H1 (cell line): ENCODE data around the gene PTS. TPM values are rescaled to one million over a fixed set of nuclear protein-coding genes. Genes with fewer than 3 reads are reported as not detected.

Experiments
- CTCF ChIA-PET: fragments of 300-600 bp; sonication (Branson Sonifier 250); formaldehyde crosslinking; loops from one replicate; lab custom pipeline; 2021; ENCODE audit not compliant: partially characterized antibody; lab: Charles Lee
- POLR2A ChIA-PET: fragments of 300-600 bp; sonication (Branson Sonifier 250); formaldehyde crosslinking; loops from one replicate; lab custom pipeline; 2021; ENCODE audit warnings: inconsistent platforms; ENCODE audit not compliant: partially characterized antibody; lab: Charles Lee
- DNase-seq, 2 experiments: peaks; one replicate each; pipeline versions ENCODE4 v3.0.0 to v3.0.0-alpha.2; 2010 to 2022; ENCODE audit warnings: low spot score in 2 of 2, low read depth in 1 of 2, mixed read lengths in 1 of 2
- FAIRE-seq: peaks from 2 replicates; lab custom pipeline; 2011; peaks lifted over from hg19 to GRCh38; lab: Jason Lieb, UNC
- H2AFZ ChIP-seq: 2 replicates; pipeline ENCODE4 v1.8.1; 2012; ENCODE audit warnings: low read length, inconsistent platforms
- H2AK5ac ChIP-seq: 2 replicates; pipeline ENCODE4 v1.6.1; 2013; ENCODE audit warnings: low read depth, low read length
- H2BK120ac ChIP-seq: replicated peaks from 2 replicates; pipeline ENCODE3; 2013; ENCODE audit warnings: low read depth, low read length, inconsistent platforms
- H2BK12ac ChIP-seq: 2 replicates; pipeline ENCODE4 v1.6.1; 2013; ENCODE audit warnings: low read depth, low read length
- H2BK15ac ChIP-seq: 2 replicates; pipeline ENCODE4 v1.6.1; 2013; ENCODE audit warnings: low read length
- H2BK20ac ChIP-seq: 2 replicates; pipeline ENCODE4 v1.6.1; 2013; ENCODE audit warnings: low read length
- H2BK5ac ChIP-seq: 2 replicates; pipeline ENCODE4 v1.6.1; 2013; ENCODE audit warnings: low read depth, low read length
- H3K14ac ChIP-seq: 2 replicates; pipeline ENCODE4 v1.6.1; 2013; ENCODE audit warnings: inconsistent platforms; ENCODE audit not compliant: insufficient read length
- H3K18ac ChIP-seq: 2 replicates; pipeline ENCODE4 v1.6.1; 2013; ENCODE audit warnings: low read length; ENCODE audit errors: extremely low read depth
- H3K23ac ChIP-seq: 2 replicates; pipeline ENCODE4 v1.6.1; 2013; ENCODE audit warnings: inconsistent platforms; ENCODE audit not compliant: insufficient read length
- H3K23me2 ChIP-seq: 2 replicates; pipeline ENCODE4 v1.6.1; 2013; ENCODE audit warnings: low read depth, low read length
- H3K27ac ChIP-seq: 2 replicates; pipeline ENCODE4 v1.6.1; 2011; ENCODE audit warnings: low read depth, low read length, inconsistent platforms
- H3K27me3 ChIP-seq, 4 experiments: replicated peaks in 1 of 4; 1 replicate in 1 of 4; 2 replicates in 3 of 4; pipeline versions ENCODE4 v1.6.1 to v1.8.1; 2011 to 2013; ENCODE audit warnings: low read length in 3 of 4, mild to moderate bottlenecking in 3 of 4, inconsistent platforms in 2 of 4, mixed read lengths in 2 of 4, moderate library complexity in 1 of 4; ENCODE audit not compliant: control insufficient read depth in 3 of 4, insufficient read depth in 3 of 4; ENCODE audit errors: extremely low read depth in 1 of 4
- H3K36me3 ChIP-seq, 4 experiments: 2 replicates each; pipeline versions ENCODE4 v1.6.1 to v1.8.1; 2011 to 2013; ENCODE audit warnings: mild to moderate bottlenecking in 4 of 4, low read length in 3 of 4, moderate library complexity in 2 of 4, control low read depth in 1 of 4, inconsistent platforms in 1 of 4; ENCODE audit not compliant: insufficient read depth in 4 of 4, control insufficient read depth in 2 of 4
- H3K4ac ChIP-seq: replicated peaks from 2 replicates; pipeline ENCODE3; 2013; ENCODE audit warnings: low read length, low read depth, mixed read lengths, inconsistent platforms; ENCODE audit not compliant: insufficient read length
- H3K4me1 ChIP-seq, 4 experiments: replicated peaks in 1 of 4; 1 replicate in 1 of 4; 2 replicates in 3 of 4; pipeline versions ENCODE4 v1.6.1 to v1.8.1; 2011 to 2013; ENCODE audit warnings: low read length in 3 of 4, inconsistent platforms in 2 of 4, mixed read lengths in 1 of 4; ENCODE audit not compliant: insufficient read depth in 4 of 4, control insufficient read depth in 3 of 4
- H3K4me2 ChIP-seq, 2 experiments: 2 replicates each; pipeline versions ENCODE4 v1.6.1 to v1.8.1; 2011 to 2013; ENCODE audit warnings: low read depth in 2 of 2, low read length in 2 of 2, control low read depth in 1 of 2, inconsistent platforms in 1 of 2, mild to moderate bottlenecking in 1 of 2; ENCODE audit not compliant: insufficient read depth in 1 of 2
- H3K4me3 ChIP-seq, 4 experiments: fragments of 200-600, 300-600 bp in 1 of 4; sonication (generic), shearing (Covaris generic), sonication (Bioruptor Twin) in 1 of 4; 2 replicates each; pipeline versions ENCODE4 v1.5.1 to v1.8.1; 2011 to 2016; ENCODE audit warnings: low read length in 4 of 4, low read depth in 3 of 4, control low read depth in 2 of 4, inconsistent platforms in 2 of 4, mild to moderate bottlenecking in 2 of 4, mixed read lengths in 1 of 4, moderate library complexity in 1 of 4; ENCODE audit not compliant: insufficient read depth in 2 of 4; ENCODE audit errors: extremely low read depth in 1 of 4
- H3K56ac ChIP-seq: replicated peaks from 2 replicates; pipeline ENCODE3; 2013; ENCODE audit warnings: low read depth, mild to moderate bottlenecking, mixed read lengths, low read length, inconsistent platforms; ENCODE audit not compliant: insufficient read length
- H3K79me1 ChIP-seq: 2 replicates; pipeline ENCODE4 v1.6.1; 2013; ENCODE audit warnings: low read depth, low read length, control low read depth
- H3K79me2 ChIP-seq, 2 experiments: 2 replicates each; pipeline versions ENCODE4 v1.6.1 to v1.8.1; 2012 to 2013; ENCODE audit warnings: low read length in 2 of 2, mild to moderate bottlenecking in 2 of 2, inconsistent platforms in 1 of 2; ENCODE audit not compliant: insufficient read depth in 2 of 2, control insufficient read depth in 1 of 2
- H3K9ac ChIP-seq, 4 experiments: replicated peaks in 1 of 4; 1 replicate in 1 of 4; 2 replicates in 3 of 4; pipeline versions ENCODE4 v1.6.1 to v1.8.1; 2011 to 2013; ENCODE audit warnings: low read depth in 3 of 4, low read length in 3 of 4, control low read depth in 2 of 4, mild to moderate bottlenecking in 2 of 4, moderate library complexity in 2 of 4, inconsistent platforms in 1 of 4; ENCODE audit errors: extremely low read depth in 1 of 4
- H3K9me3 ChIP-seq, 2 experiments: 2 replicates each; pipeline versions ENCODE4 v1.6.1 to v1.8.1; 2012 to 2013; ENCODE audit warnings: mild to moderate bottlenecking in 2 of 2, moderate library complexity in 2 of 2, control low read depth in 1 of 2, inconsistent platforms in 1 of 2, low read depth in 1 of 2, low read length in 1 of 2, mixed read lengths in 1 of 2; ENCODE audit not compliant: insufficient read depth in 2 of 2
- H4K20me1 ChIP-seq, 2 experiments: replicated peaks in 1 of 2; 2 replicates each; pipeline versions ENCODE3 to v1.8.1; 2011 to 2013; ENCODE audit warnings: inconsistent platforms in 2 of 2, low read length in 2 of 2, mild to moderate bottlenecking in 1 of 2; ENCODE audit not compliant: insufficient read depth in 2 of 2, control insufficient read depth in 1 of 2
- H4K5ac ChIP-seq: 2 replicates; pipeline ENCODE4 v1.6.1; 2013; ENCODE audit warnings: low read length, low read depth, mixed read lengths, inconsistent platforms; ENCODE audit not compliant: insufficient read length
- H4K8ac ChIP-seq: 2 replicates; pipeline ENCODE4 v1.8.0; 2013; ENCODE audit warnings: mild to moderate bottlenecking, moderate library complexity, low read length, inconsistent platforms; ENCODE audit not compliant: insufficient read depth; ENCODE audit errors: extremely low read depth
- H4K91ac ChIP-seq: replicated peaks from 2 replicates; pipeline ENCODE3; 2013; ENCODE audit warnings: low read length, mixed read lengths, inconsistent platforms; ENCODE audit not compliant: insufficient read length
- BRCA1 ChIP-seq: IDR thresholded peaks from 2 replicates; pipeline ENCODE4 v1.6.1; 2012; ENCODE audit warnings: low read depth, low read length, improper control_type of control experiment
- CBX5 ChIP-seq: fragments of 300-800, 300-1000 bp; sonication (generic); IDR thresholded peaks from 2 replicates; pipeline ENCODE4 v1.7.1; 2016; ENCODE audit warnings: antibody characterized with exemption, low read length, low read depth
- CHD2 ChIP-seq: IDR thresholded peaks from 2 replicates; pipeline ENCODE4 v1.6.1; 2012; ENCODE audit warnings: low read length, improper control_type of control experiment
- CREB1 ChIP-seq: IDR thresholded peaks from 2 replicates; pipeline ENCODE4 v1.6.1; 2012; ENCODE audit warnings: inconsistent platforms
- HDAC6 ChIP-seq: IDR thresholded peaks from one replicate; pipeline ENCODE4 v1.7.1; 2012; ENCODE audit warnings: low read depth, mild to moderate bottlenecking, inconsistent platforms, low read length, moderate library complexity
- RFX5 ChIP-seq: IDR thresholded peaks from 2 replicates; pipeline ENCODE4 v1.6.1; 2011; ENCODE audit warnings: low read depth, low read length, improper control_type of control experiment, borderline replicate concordance
- SIN3A ChIP-seq, 2 experiments: IDR thresholded peaks in 1 of 2; conservative IDR thresholded peaks in 1 of 2; 2 replicates each; pipeline ENCODE4 v1.6.1; 2011 to 2012; ENCODE audit warnings: low read length in 2 of 2, improper control_type of control experiment in 1 of 2, low read depth in 1 of 2, mild to moderate bottlenecking in 1 of 2
- YY1 ChIP-seq: IDR thresholded peaks from 2 replicates; pipeline ENCODE4 v1.6.1; 2011; ENCODE audit warnings: low read depth, mild to moderate bottlenecking, low read length
- ZNF274 ChIP-seq: IDR thresholded peaks from 2 replicates; pipeline ENCODE4 v1.7.0; 2012; ENCODE audit warnings: low read length, borderline replicate concordance; ENCODE audit errors: extremely low read depth
- WGBS, 2 experiments: shearing (Covaris generic) in 1 of 2; methylation state at CpG; one replicate each; pipeline versions ENCODE4 v1.1.6 to v1.1.7; 2013 to 2015; ENCODE audit warnings: low lambda C conversion rate in 2 of 2, mixed read lengths in 2 of 2, inconsistent platforms in 1 of 2, low coverage in 1 of 2, missing lambda C conversion rate in 1 of 2; ENCODE audit not compliant: insufficient replicate concordance in 2 of 2, insufficient coverage in 1 of 2, insufficient read length in 1 of 2; ENCODE audit errors: extremely low coverage in 1 of 2, missing lambda C conversion rate in 1 of 2; 5-methylcytosine and 5-hydroxymethylcytosine counted together
- polyA plus RNA-seq, 7 experiments: library from polyadenylated mRNA; depleted of rRNA in 3 of 7; stranded (reverse) in 5 of 7; unstranded in 2 of 7; fragments of >200 nt in 5 of 7; fragments of 200-250 nt in 2 of 7; gene quantifications; 1 replicate in 5 of 7; 2 replicates in 1 of 7; 4 replicates in 1 of 7; pipeline versions ENCODE4 v1.2.1 to v1.2.3, GENCODE V29; 2011 to 2013; ENCODE audit warnings: missing spikeins in 2 of 7, mixed read lengths in 2 of 7
- total RNA-seq: library from RNA; stranded (reverse); fragmentation: NEBNext Ultra II Directional; extraction: Animal tissue kit (Norgen Biotek cat#: 25700); gene quantifications from 2 replicates; pipeline ENCODE4 v1.2.1, GENCODE V29; 2021

PTS gene
- total and polyA plus RNA-seq, 2 of the 8 experiments (the other 6 are each of a cell fraction or from before 2014, with no cell fraction given): 18.3 to 25.9 TPM

GRCh38 chr11:112211536-112211935, 14.7 kb upstream of the PTS start:
- no peak overlapping the region for H2BK120ac ChIP-seq
- TF ChIP-seq SIN3A (conservative IDR thresholded peaks at IDR 0.05 in 1 of 2, IDR thresholded peaks at IDR 0.05 in 1 of 2; ENCODE audit: low read depth in 1 of 2, low read length in 2 of 2) (no peak), CBX5 (no peak), RFX5 (no peak), CHD2 (no peak), HDAC6 (no peak), ZNF274 (no peak), BRCA1 (no peak), YY1 (no peak), CREB1 (no peak)
- H3K9me3 ChIP-seq: no peaks in the 10 kb centered on the region
- CTCF ChIA-PET: interaction anchor here (1.2 to 1.6 kb wide), 2 partner anchors 68 to 243 kb away, joined by 3 to 5 read pairs; no protein-coding TSS in a partner anchor
- no peak overlapping the region for H3K4me3 ChIP-seq
- H3K23ac ChIP-seq: no peak overlapping the region
- no peak overlapping the region for H2AFZ ChIP-seq
- no peak overlapping the region for H4K5ac ChIP-seq
- H4K20me1 ChIP-seq: no peaks in the 10 kb centered on the region
- H3K4ac ChIP-seq: no peak overlapping the region
- DNase-seq (no peak), FAIRE-seq (no peak)
- no peaks in the 10 kb centered on the region; the same call in 1 of the 2 replicates for H3K23me2 ChIP-seq
- no peak overlapping the region for H2BK12ac ChIP-seq
- no peak overlapping the region for H4K91ac ChIP-seq
- no peak overlapping the region for H3K18ac ChIP-seq
- H2BK15ac ChIP-seq: no peak overlapping the region
- no peak overlapping the region for H3K9ac ChIP-seq
- H3K56ac ChIP-seq: no peak overlapping the region
- no peak overlapping the region for H2BK20ac ChIP-seq
- 73% methylated on average over 2 of the region's 2 CpGs; no CpG with 5 or more reads in 1 of the 2 experiments for WGBS, 2 experiments
- no peaks in the 10 kb centered on the region for H3K4me1 ChIP-seq
- no peaks in the 10 kb centered on the region for H3K79me2 ChIP-seq
- no peak overlapping the region for H2AK5ac ChIP-seq
- H3K36me3 ChIP-seq: no peaks in the 10 kb centered on the region
- H3K4me2 ChIP-seq: no peak overlapping the region
- no peak overlapping the region for H4K8ac ChIP-seq
- no peaks in the 10 kb centered on the region for H3K79me1 ChIP-seq
- H3K27ac ChIP-seq: no peak overlapping the region
- POLR2A ChIA-PET: interaction anchor here (1.1 kb wide), 1 partner anchor 15 kb away, joined by 3 read pairs; the partner anchor contains the start of gene PTS
- H2BK5ac ChIP-seq: no peak overlapping the region
- H3K27me3 ChIP-seq: no peaks in the 10 kb centered on the region
- H3K14ac ChIP-seq: no peak overlapping the region
